ENCODE data around the gene PRKG1.

DNA sequence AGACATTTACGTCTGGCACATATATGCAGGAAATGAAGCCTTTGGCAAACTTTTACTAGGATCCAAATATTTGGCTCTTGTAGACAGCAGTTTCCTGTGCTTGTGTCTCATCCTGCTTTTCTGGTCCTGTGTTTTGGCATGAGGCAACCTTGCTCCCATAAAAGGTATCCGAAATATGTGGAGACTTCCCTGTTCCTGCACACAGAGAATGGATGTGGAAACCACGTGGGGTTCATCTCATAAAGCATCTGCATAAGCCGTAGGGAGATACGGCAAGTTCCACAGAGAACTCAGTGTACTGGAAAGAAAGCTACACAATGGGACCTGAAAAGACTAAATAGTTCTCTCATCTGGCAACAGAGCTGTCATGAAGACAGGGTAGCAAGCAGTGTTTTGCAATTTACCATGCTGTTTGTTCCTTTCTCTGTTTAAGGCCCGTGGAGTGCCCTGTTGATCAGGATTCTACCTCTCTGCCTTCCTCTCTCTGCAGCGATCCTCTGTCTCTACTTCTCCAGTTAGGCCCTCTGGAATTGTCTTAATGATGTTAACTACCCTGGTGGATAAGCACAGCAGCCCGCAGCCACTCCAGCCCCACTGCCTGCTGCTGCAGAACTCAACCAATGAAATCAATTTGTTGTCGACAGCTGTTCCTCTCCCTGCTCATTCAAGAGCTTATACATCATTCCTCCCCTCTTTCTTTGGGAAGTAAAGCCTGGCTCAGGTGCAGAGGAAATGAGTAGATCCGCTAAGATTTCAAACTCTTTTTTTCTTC, 331.5 kb downstream of the PRKG1 start:
- TF ChIP-seq CHD2 (IDR thresholded peaks at IDR 0.05; ENCODE audit: low read length): no peak
- TF ChIP-seq, protein P1, sequence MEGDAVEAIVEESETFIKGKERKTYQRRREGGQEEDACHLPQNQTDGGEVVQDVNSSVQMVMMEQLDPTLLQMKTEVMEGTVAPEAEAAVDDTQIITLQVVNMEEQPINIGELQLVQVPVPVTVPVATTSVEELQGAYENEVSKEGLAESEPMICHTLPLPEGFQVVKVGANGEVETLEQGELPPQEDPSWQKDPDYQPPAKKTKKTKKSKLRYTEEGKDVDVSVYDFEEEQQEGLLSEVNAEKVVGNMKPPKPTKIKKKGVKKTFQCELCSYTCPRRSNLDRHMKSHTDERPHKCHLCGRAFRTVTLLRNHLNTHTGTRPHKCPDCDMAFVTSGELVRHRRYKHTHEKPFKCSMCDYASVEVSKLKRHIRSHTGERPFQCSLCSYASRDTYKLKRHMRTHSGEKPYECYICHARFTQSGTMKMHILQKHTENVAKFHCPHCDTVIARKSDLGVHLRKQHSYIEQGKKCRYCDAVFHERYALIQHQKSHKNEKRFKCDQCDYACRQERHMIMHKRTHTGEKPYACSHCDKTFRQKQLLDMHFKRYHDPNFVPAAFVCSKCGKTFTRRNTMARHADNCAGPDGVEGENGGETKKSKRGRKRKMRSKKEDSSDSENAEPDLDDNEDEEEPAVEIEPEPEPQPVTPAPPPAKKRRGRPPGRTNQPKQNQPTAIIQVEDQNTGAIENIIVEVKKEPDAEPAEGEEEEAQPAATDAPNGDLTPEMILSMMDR (IDR thresholded peaks at IDR 0.05; ENCODE audit: control extremely low read depth in 1 of 3, insufficient read depth in 1 of 3, low read depth in 1 of 3, low read length in 3 of 3): no peak
- no peak for TF ChIP-seq SIN3A (conservative IDR thresholded peaks at IDR 0.05 in 1 of 2, IDR thresholded peaks at IDR 0.05 in 1 of 2; ENCODE audit: low read depth in 1 of 2, low read length in 2 of 2)
- TF ChIP-seq KDM5A (IDR thresholded peaks at IDR 0.05; ENCODE audit: low read length): no peak
- TF ChIP-seq SP1 (IDR thresholded peaks at IDR 0.05; ENCODE audit: low read depth, low read length): no peak

Measured in H1 (cell line).